Tibial nerve (tissue), 4 donors: Measurements from ENCODE around the gene KAT6B. TPM values are rescaled to one million over a fixed set of nuclear protein-coding genes. Genes with fewer than 3 reads are reported as not detected.

Experiments used
- DNase-seq, 2 donors: peaks; one replicate each; pipeline ENCODE4 v3.0.0-alpha.2; 2019; ENCODE audit warnings: low spot score in 2 of 2
- H3K27ac ChIP-seq, 4 donors: fragments of 200-600 bp; sonication (generic) in 3 of 4; one replicate each; pipeline ENCODE4 v1.5.1; 2017 to 2019; ENCODE audit warnings: mild to moderate bottlenecking in 1 of 4
- H3K27me3 ChIP-seq, 2 donors: fragments of 200-600 bp; sonication (generic) in 1 of 2; one replicate each; pipeline versions ENCODE4 v1.5.1 to v1.6.0; 2017 to 2019
- H3K36me3 ChIP-seq, 3 donors: fragments of 200-600 bp; sonication (generic); one replicate each; pipeline ENCODE4 v1.5.1; 2018 to 2019
- H3K4me1 ChIP-seq, 4 donors: fragments of 200-600 bp; sonication (generic) in 3 of 4; one replicate each; pipeline ENCODE4 v1.5.1; 2017 to 2019
- H3K4me3 ChIP-seq, 4 donors: fragments of 200-600 bp; sonication (generic) in 3 of 4; one replicate each; pipeline ENCODE4 v1.5.1; 2017 to 2019; ENCODE audit warnings: mild to moderate bottlenecking in 1 of 4, moderate library complexity in 1 of 4
- H3K9me3 ChIP-seq, 4 donors: fragments of 200-600 bp; sonication (generic) in 3 of 4; one replicate each; pipeline ENCODE4 v1.5.1; 2017 to 2019
- EP300 ChIP-seq, 2 donors: sonication (generic); formaldehyde crosslinking; IDR thresholded peaks; one replicate each; pipeline ENCODE4 v1.6.1; 2017; ENCODE audit warnings: antibody characterized with exemption in 2 of 2, mild to moderate bottlenecking in 1 of 2
- POLR2A ChIP-seq, 2 donors: fragments of 450-650 bp; IDR thresholded peaks; one replicate each; pipeline ENCODE4 v1.6.1; 2017; ENCODE audit warnings: antibody characterized with exemption in 2 of 2, mild to moderate bottlenecking in 2 of 2, moderate library complexity in 2 of 2
- WGBS, 2 donors: methylation state at CpG; one replicate each; pipeline ENCODE4 v1.1.5; 2018; 5-methylcytosine and 5-hydroxymethylcytosine counted together
- total RNA-seq, 4 donors: library from RNA; depleted of rRNA; stranded (reverse); fragments of >200 nt; gene quantifications; one replicate each; pipeline ENCODE4 v1.1.0, GENCODE V29; 2016
- TF ChIP-seq, protein P1 (sequence below), 5 experiments: fragments of 200-600 bp in 3 of 5; fragments of 450-650 bp in 2 of 5; sonication (generic) in 3 of 5; IDR thresholded peaks; one replicate each; pipeline ENCODE4 v1.5.1; 2016 to 2019; ENCODE audit warnings: antibody characterized with exemption in 5 of 5, mild to moderate bottlenecking in 3 of 5, moderate library complexity in 2 of 5

Gene KAT6B
- total RNA-seq, 4 donors from 2014 or later: 42.3 to 59.7 (median 45.6) TPM

DNA sequence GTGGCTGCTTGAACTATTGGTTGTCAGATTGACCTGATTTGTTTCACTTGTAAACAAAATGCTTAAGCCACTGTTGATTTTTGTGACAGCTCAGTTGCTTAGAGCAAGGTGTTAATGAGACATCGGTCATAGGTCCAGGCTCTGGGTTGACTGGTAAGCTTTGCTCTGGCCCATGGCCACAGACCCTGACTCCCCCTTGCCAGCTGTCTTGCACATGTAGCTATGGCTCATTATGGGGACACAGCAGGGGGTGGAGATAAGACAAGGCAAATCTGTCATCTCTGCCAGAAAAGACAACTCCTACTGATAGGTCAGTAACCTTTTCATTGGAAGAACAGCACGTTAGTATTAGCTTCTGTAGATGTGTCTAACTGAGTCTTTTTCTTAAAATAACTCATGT, 95.3 kb downstream of the KAT6B start:
- H3K27ac ChIP-seq: no peak overlapping the region
- no peak overlapping the region for H3K4me3 ChIP-seq
- TF ChIP-seq POLR2A (IDR thresholded peaks at IDR 0.05) (no peak), EP300 (IDR thresholded peaks at IDR 0.05) (no peak)
- TF ChIP-seq, protein P1, sequence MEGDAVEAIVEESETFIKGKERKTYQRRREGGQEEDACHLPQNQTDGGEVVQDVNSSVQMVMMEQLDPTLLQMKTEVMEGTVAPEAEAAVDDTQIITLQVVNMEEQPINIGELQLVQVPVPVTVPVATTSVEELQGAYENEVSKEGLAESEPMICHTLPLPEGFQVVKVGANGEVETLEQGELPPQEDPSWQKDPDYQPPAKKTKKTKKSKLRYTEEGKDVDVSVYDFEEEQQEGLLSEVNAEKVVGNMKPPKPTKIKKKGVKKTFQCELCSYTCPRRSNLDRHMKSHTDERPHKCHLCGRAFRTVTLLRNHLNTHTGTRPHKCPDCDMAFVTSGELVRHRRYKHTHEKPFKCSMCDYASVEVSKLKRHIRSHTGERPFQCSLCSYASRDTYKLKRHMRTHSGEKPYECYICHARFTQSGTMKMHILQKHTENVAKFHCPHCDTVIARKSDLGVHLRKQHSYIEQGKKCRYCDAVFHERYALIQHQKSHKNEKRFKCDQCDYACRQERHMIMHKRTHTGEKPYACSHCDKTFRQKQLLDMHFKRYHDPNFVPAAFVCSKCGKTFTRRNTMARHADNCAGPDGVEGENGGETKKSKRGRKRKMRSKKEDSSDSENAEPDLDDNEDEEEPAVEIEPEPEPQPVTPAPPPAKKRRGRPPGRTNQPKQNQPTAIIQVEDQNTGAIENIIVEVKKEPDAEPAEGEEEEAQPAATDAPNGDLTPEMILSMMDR (IDR thresholded peaks at IDR 0.05): no peak
- peaks cover 0 to 64% (median 25%) of the 10 kb centered on the region in 4 donors for H3K4me1 ChIP-seq
- H3K36me3 ChIP-seq: peaks cover 0 to 6% (median 0%) of the 10 kb centered on the region in 3 donors
- peaks cover 0 to 14% (median 5%) of the 10 kb centered on the region in 4 donors for H3K9me3 ChIP-seq
- no peak for DNase-seq
- WGBS, 2 donors: 53 to 65% methylated on average over 2 of the region's 2 CpGs
- H3K27me3 ChIP-seq: no peaks in the 10 kb centered on the region

DNA sequence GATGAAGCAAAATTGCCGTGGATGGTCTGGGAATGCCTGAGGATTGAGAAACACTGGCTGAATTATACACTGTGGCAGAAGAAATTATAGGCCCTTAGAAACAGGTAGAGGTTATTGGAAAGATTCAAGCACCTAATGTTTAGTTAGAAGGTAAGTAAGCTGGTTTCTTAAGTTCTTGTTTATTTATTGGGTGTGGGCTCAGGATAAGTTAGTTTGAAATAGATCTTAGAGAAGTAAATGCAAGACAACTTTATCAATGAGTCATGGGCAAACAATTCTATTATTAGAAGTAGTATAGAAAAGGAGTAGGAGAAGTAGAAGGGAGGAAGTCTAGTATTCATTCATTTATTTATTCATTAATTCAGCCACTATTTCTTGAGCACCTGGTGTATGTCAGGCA, 96.5 kb downstream of the KAT6B start:
- H3K27ac ChIP-seq: peak overlapping the region in 2 of 4 donors; percentile 81 to 90
- no peak for DNase-seq
- peaks cover 0 to 69% (median 34%) of the 10 kb centered on the region in 4 donors for H3K4me1 ChIP-seq
- 93 to 97% methylated on average over 1 of the region's 1 CpG for WGBS, 2 donors
- TF ChIP-seq, protein P1 (IDR thresholded peaks at IDR 0.05): no peak
- no peak for TF ChIP-seq EP300 (IDR thresholded peaks at IDR 0.05)
- no peak for TF ChIP-seq POLR2A (IDR thresholded peaks at IDR 0.05)
- H3K36me3 ChIP-seq: peaks cover 0 to 6% (median 0%) of the 10 kb centered on the region in 3 donors
- H3K27me3 ChIP-seq: no peaks in the 10 kb centered on the region
- no peak overlapping the region for H3K4me3 ChIP-seq
- H3K9me3 ChIP-seq: peaks cover 0 to 14% (median 5%) of the 10 kb centered on the region in 4 donors

DNA sequence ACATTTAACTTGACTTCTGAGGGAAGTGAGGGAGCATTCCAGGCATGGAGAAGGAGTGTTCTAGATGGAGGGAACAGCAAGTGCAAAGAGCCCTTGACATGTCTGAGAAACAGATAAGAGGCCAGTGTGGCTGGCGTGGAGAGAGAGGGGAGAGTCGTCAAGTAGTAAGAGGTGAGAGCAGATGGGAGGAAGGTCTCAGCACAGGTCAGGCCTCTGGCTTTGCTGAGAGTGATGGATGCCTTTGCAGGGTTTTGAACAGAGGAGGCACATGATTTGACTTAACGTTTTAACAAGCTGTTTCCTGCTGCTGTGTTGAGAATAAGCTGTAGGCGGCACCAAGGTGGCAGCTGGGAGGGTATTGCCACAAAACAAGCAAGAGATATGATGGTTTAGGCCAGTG, 97.2 kb downstream of the KAT6B start:
- 48 to 55% methylated on average over 4 of the region's 4 CpGs for WGBS, 2 donors
- TF ChIP-seq POLR2A (IDR thresholded peaks at IDR 0.05): no peak
- H3K27me3 ChIP-seq: no peaks in the 10 kb centered on the region
- H3K9me3 ChIP-seq: peaks cover 0 to 14% (median 5%) of the 10 kb centered on the region in 4 donors
- H3K4me3 ChIP-seq: no peak overlapping the region
- peaks cover 0 to 74% (median 40%) of the 10 kb centered on the region in 4 donors for H3K4me1 ChIP-seq
- peak overlapping the region; percentile 49 to 90 (median 73) for H3K27ac ChIP-seq
- no peak for DNase-seq
- peaks cover 0 to 6% (median 0%) of the 10 kb centered on the region in 3 donors for H3K36me3 ChIP-seq

DNA sequence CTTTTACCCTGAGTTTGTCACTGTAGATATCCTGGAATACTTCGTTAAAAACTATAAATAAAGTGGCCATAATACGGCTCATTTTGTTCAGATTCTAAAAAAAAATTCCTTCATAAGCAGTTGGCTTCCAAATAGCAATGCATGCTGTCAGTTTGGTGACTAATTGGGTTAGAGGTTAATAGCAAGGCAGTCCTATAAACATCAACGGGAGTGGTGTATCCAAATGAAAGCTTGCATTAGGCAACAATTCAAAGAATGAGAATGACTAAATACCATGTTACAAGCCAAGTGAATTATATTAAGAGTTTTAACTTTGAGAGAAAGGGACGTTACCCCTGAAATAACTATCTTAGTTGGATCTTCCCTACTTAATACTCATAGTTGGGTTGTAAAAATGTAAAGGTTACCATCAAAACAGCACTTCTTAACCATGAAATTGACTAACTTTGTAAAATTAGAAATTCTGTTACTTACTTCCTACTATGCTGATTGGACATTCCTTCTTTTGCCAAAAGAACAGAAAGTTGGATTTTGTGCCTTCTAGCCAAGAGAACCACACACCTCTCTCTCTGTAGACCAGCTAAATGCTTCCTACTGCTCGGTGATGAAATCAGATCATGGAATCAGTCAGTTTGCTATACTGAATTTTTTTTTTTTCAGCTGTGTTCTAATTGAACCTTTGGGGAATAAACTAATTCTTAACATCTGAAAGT, 98.0 kb downstream of the KAT6B start:
- no peak for DNase-seq
- Histone ChIP-seq H3K9me3 (peaks cover 0 to 9% (median 4%) of the 10 kb centered on the region in 4 donors), H3K27me3 (no peaks in the 10 kb centered on the region), H3K27ac (peak overlapping the region; percentile 49 to 90 (median 73)), H3K4me1 (peaks cover 0 to 78% (median 46%) of the 10 kb centered on the region in 4 donors), H3K36me3 (peaks cover 0 to 3% (median 0%) of the 10 kb centered on the region in 3 donors), H3K4me3 (peak overlapping the region in 1 of 4 donors; percentile 4)
- 14 to 15% methylated on average over 5 of the region's 5 CpGs for WGBS, 2 donors
- TF ChIP-seq EP300 (IDR thresholded peaks at IDR 0.05): peak; percentile 43 to 78
- no peak for TF ChIP-seq POLR2A (IDR thresholded peaks at IDR 0.05)
- TF ChIP-seq, protein P1 (IDR thresholded peaks at IDR 0.05): no peak

DNA sequence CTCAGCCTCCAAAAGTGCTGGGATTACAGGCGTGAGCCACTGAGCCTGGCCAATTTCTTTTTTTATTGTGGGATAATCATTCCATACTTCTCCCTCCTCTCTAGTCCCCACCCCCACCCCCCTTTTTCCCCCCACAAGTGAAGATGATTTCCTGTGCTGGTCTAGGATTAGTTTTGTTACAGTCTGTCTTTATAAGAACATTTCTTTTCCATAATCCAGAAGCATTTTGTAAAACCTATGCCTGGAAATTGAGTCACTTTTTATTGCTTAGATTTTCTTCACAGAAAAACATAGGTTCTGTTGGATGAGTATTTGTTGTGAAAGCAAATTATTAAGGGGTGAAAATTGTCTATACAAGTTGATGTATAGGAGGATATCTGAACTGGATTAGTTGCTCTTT, 98.9 kb downstream of the KAT6B start:
- TF ChIP-seq POLR2A (IDR thresholded peaks at IDR 0.05) (no peak), EP300 (IDR thresholded peaks at IDR 0.05) (no peak)
- TF ChIP-seq, protein P1 (IDR thresholded peaks at IDR 0.05): no peak
- Histone ChIP-seq H3K4me1 (peaks cover 0 to 85% (median 47%) of the 10 kb centered on the region in 4 donors), H3K36me3 (no peaks in the 10 kb centered on the region), H3K9me3 (no peaks in the 10 kb centered on the region), H3K27me3 (no peaks in the 10 kb centered on the region), H3K27ac (peak overlapping the region; percentile 49 to 90 (median 73)), H3K4me3 (no peak overlapping the region)
- DNase-seq: no peak
- WGBS, 2 donors: 24 to 26% methylated on average over 1 of the region's 1 CpG
